Hepatocyte (in vitro differentiated cells): ENCODE results near the gene PYURF. TPM values are rescaled to one million over a fixed set of nuclear protein-coding genes. Genes with fewer than 3 reads are reported as not detected.
A peak's percentile ranks its signal among the peaks of the same experiment; 100 is the strongest.

Experiments used
- DNase-seq: peaks from one replicate; pipeline ENCODE4 v3.0.0-alpha.2; 2016; ENCODE audit warnings: low spot score
- H2AFZ ChIP-seq: fragments of 200-600 bp; sonication (generic); 2 replicates; pipeline ENCODE4 v1.6.0; 2016; ENCODE audit warnings: antibody characterized with exemption, mild to moderate bottlenecking
- H3K27ac ChIP-seq: fragments of 200-600 bp; sonication (generic); 2 replicates; pipeline ENCODE4 v1.5.1; 2016; ENCODE audit warnings: mild to moderate bottlenecking
- H3K27me3 ChIP-seq: fragments of 200-600 bp; sonication (generic); 2 replicates; pipeline ENCODE4 v1.6.1; 2016
- H3K36me3 ChIP-seq: fragments of 200-600 bp; sonication (generic); replicated peaks from 2 replicates; pipeline ENCODE4 v1.5.1; 2016; ENCODE audit warnings: low read depth; ENCODE audit not compliant: insufficient read depth
- H3K4me1 ChIP-seq: fragments of 200-600 bp; sonication (generic); 2 replicates; pipeline ENCODE4 v1.5.1; 2016; ENCODE audit warnings: mild to moderate bottlenecking, moderate library complexity; ENCODE audit not compliant: insufficient read depth
- H3K4me2 ChIP-seq: fragments of 200-600 bp; sonication (generic); 2 replicates; pipeline ENCODE4 v1.6.0; 2016
- H3K4me3 ChIP-seq: fragments of 200-600 bp; sonication (generic); 2 replicates; pipeline ENCODE4 v1.5.1; 2016; ENCODE audit warnings: mild to moderate bottlenecking
- H3K79me2 ChIP-seq: fragments of 200-600 bp; sonication (generic); 2 replicates; pipeline ENCODE4 v1.6.0; 2017; ENCODE audit warnings: mild to moderate bottlenecking
- H3K9me2 ChIP-seq: fragments of 200-600 bp; sonication (generic); replicated peaks from 2 replicates; pipeline ENCODE4 v1.6.0; 2017; ENCODE audit warnings: mild to moderate bottlenecking; ENCODE audit not compliant: insufficient read depth
- H3K9me3 ChIP-seq: fragments of 200-600 bp; sonication (generic); 2 replicates; pipeline ENCODE4 v1.5.1; 2016; ENCODE audit warnings: low read depth, mild to moderate bottlenecking
- H4K20me1 ChIP-seq: fragments of 200-600 bp; sonication (generic); 2 replicates; pipeline ENCODE4 v1.6.0; 2016; ENCODE audit warnings: mild to moderate bottlenecking; ENCODE audit not compliant: insufficient read depth, poor library complexity, severe bottlenecking
- EZH2 ChIP-seq: fragments of 200-600 bp; sonication (generic); IDR thresholded peaks from 2 replicates; pipeline ENCODE4 v1.6.1; 2016; ENCODE audit warnings: antibody characterized with exemption, mild to moderate bottlenecking, borderline replicate concordance
- EZH2phosphoT487 ChIP-seq: fragments of 200-600 bp; sonication (generic); IDR thresholded peaks from one replicate; pipeline ENCODE4 v1.6.1; 2018; ENCODE audit warnings: antibody characterized with exemption, mild to moderate bottlenecking, low read depth, moderate library complexity; ENCODE audit not compliant: unreplicated experiment, severe bottlenecking
- WGBS: methylation state at CpG from one replicate; pipeline ENCODE4 v1.1.6; 2016; ENCODE audit warnings: low lambda C conversion rate; ENCODE audit errors: missing lambda C conversion rate; 5-methylcytosine and 5-hydroxymethylcytosine counted together
- polyA plus RNA-seq: library from polyadenylated mRNA; unstranded; fragments of >200 nt; fragmentation: Nextera tagmentation; extraction: Ambion mirVana; gene quantifications from 2 replicates; pipeline ENCODE4 v1.2.1, GENCODE V29; 2016
- total RNA-seq: library from RNA; depleted of rRNA; stranded (reverse); fragments of >200 nt; gene quantifications from 2 replicates; pipeline ENCODE4 v1.2.3, GENCODE V29; 2014
- TF ChIP-seq, protein P1 (sequence below): fragments of 200-600 bp; sonication (generic); IDR thresholded peaks from 2 replicates; pipeline ENCODE4 v1.5.1; 2016; ENCODE audit warnings: antibody characterized with exemption, mild to moderate bottlenecking; ENCODE audit not compliant: poor library complexity

The PYURF gene
- total and polyA plus RNA-seq, 2 experiments from 2014 or later = 134 to 135 TPM

GRCh38 chr4:88526221-88526815 is 2.7 kb upstream of the PYURF start:
- no peak for TF ChIP-seq EZH2phosphoT487
- TF ChIP-seq, protein P1, sequence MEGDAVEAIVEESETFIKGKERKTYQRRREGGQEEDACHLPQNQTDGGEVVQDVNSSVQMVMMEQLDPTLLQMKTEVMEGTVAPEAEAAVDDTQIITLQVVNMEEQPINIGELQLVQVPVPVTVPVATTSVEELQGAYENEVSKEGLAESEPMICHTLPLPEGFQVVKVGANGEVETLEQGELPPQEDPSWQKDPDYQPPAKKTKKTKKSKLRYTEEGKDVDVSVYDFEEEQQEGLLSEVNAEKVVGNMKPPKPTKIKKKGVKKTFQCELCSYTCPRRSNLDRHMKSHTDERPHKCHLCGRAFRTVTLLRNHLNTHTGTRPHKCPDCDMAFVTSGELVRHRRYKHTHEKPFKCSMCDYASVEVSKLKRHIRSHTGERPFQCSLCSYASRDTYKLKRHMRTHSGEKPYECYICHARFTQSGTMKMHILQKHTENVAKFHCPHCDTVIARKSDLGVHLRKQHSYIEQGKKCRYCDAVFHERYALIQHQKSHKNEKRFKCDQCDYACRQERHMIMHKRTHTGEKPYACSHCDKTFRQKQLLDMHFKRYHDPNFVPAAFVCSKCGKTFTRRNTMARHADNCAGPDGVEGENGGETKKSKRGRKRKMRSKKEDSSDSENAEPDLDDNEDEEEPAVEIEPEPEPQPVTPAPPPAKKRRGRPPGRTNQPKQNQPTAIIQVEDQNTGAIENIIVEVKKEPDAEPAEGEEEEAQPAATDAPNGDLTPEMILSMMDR = peak; percentile 50
- H3K27me3 ChIP-seq = no peaks in the 10 kb centered on the region
- peaks cover 11% of the 10 kb centered on the region for H4K20me1 ChIP-seq
- no peak overlapping the region for H3K4me2 ChIP-seq
- peaks cover 30% of the 10 kb centered on the region for H3K79me2 ChIP-seq
- H2AFZ ChIP-seq = no peak overlapping the region
- H3K4me1 ChIP-seq = peaks cover 15% of the 10 kb centered on the region
- H3K9me2 ChIP-seq = no peaks in the 10 kb centered on the region
- no peaks in the 10 kb centered on the region for H3K9me3 ChIP-seq
- no peak overlapping the region for H3K4me3 ChIP-seq
- no peak overlapping the region for H3K27ac ChIP-seq
- no peaks in the 10 kb centered on the region for H3K36me3 ChIP-seq
- 68% methylated on average over 1 of the region's 1 CpG for WGBS
- no peak for DNase-seq

- H3K4me3 ChIP-seq = peak overlapping the region; percentile 95
- 76% methylated on average over 2 of the region's 2 CpGs for WGBS
- TF ChIP-seq EZH2phosphoT487 = no peak
- TF ChIP-seq EZH2 = no peak
- TF ChIP-seq, protein P1 = no peak
- H3K79me2 ChIP-seq = peaks cover 35% of the 10 kb centered on the region
- peak overlapping the region; percentile 96 for H3K27ac ChIP-seq
- DNase-seq = no peak
- H3K9me2 ChIP-seq = no peaks in the 10 kb centered on the region
- no peaks in the 10 kb centered on the region for H3K36me3 ChIP-seq
- peaks cover 15% of the 10 kb centered on the region for H3K4me1 ChIP-seq
- H4K20me1 ChIP-seq = peaks cover 13% of the 10 kb centered on the region
- peak overlapping the region; percentile 95 for H2AFZ ChIP-seq
- no peaks in the 10 kb centered on the region for H3K27me3 ChIP-seq
- no peaks in the 10 kb centered on the region for H3K9me3 ChIP-seq
- H3K4me2 ChIP-seq = peak overlapping the region; percentile 75
Measured at GRCh38 chr4:88524171-88524570, 595 bp upstream of the PYURF start.

DNA sequence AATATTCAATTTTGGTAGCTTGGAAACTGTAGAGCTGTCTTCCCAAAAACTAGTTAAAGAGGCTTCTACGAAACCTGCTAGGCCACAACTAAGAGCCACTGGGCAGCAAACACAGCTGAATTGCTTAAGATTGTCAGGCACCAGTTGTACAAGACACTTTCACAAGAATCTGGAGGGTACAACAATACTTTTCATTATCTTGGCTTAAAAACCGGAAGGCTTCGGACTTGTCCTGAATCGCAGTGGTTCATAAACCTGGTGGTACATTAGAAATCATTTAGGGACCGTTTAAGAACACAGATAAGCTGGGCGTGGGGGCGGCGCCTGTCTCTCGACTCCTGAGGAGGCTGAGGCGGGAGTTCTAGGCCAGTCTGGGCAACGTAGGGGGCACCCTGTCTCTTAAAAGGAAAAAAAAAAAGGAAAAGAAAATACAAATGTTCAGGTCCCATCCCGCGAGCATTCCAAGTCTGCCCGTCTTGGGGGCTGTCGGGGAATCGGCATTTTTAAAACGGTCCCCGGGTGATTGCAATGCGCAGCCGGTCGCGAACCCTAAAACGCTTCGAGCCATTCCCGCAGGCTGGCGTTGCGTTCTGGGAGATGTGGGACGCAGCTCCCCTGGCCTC is 763 bp downstream of the PYURF start:
- peak overlapping the region; percentile 95 for H3K4me3 ChIP-seq
- no peaks in the 10 kb centered on the region for H3K9me3 ChIP-seq
- peak; percentile 65 for DNase-seq
- peaks cover 15% of the 10 kb centered on the region for H3K4me1 ChIP-seq
- WGBS = 2% methylated on average over 28 of the region's 28 CpGs
- TF ChIP-seq, protein P1 = no peak
- TF ChIP-seq EZH2phosphoT487 (no peak), EZH2 (no peak)
- H3K27ac ChIP-seq = peak overlapping the region; percentile 96
- peaks cover 35% of the 10 kb centered on the region for H3K79me2 ChIP-seq
- peak overlapping the region; percentile 95 for H2AFZ ChIP-seq
- peak overlapping the region; percentile 75 for H3K4me2 ChIP-seq
- H3K36me3 ChIP-seq = no peaks in the 10 kb centered on the region
- peaks cover 13% of the 10 kb centered on the region for H4K20me1 ChIP-seq
- H3K9me2 ChIP-seq = no peaks in the 10 kb centered on the region
- no peaks in the 10 kb centered on the region for H3K27me3 ChIP-seq
